Activated CD4-positive, alpha-beta T cell treated with anti-CD3 and anti-CD28 coated beads for 36 hours (primary cell): ENCODE measurements around the gene CERS1. TPM values are rescaled to one million over a fixed set of nuclear protein-coding genes. Genes with fewer than 3 reads are reported as not detected.

ENCODE experiments used
- ATAC-seq: fragments of 200-7000 bp; cut with Tn5 transposase; one replicate; pipeline ENCODE4 v1.10.0; 2021; ENCODE audit warnings: mild to moderate bottlenecking, moderate library complexity
- CTCF ChIA-PET: fragments of 350-600 bp; sonication (Branson Sonifier 250); formaldehyde crosslinking; loops from one replicate; lab custom pipeline; 2021; ENCODE audit warnings: antibody characterized with exemption; lab: Charles Lee
- POLR2A ChIA-PET: fragments of 350-600 bp; sonication (Branson Sonifier 250); formaldehyde crosslinking; loops from one replicate; lab custom pipeline; 2021; ENCODE audit warnings: antibody characterized with exemption, inconsistent platforms; lab: Charles Lee
- DNase-seq: peaks from one replicate; pipeline ENCODE4 v3.0.0-alpha.2; 2020
- H3K27ac Mint-ChIP-seq: one replicate; pipeline ENCODE4 v1.8.0; 2021; ENCODE audit warnings: mixed read lengths
- H3K27me3 Mint-ChIP-seq: one replicate; pipeline ENCODE4 v1.8.0; 2021; ENCODE audit warnings: mixed read lengths
- H3K36me3 Mint-ChIP-seq: one replicate; pipeline ENCODE4 v1.8.0; 2021; ENCODE audit warnings: low read depth, mixed read lengths
- H3K4me1 Mint-ChIP-seq: one replicate; pipeline ENCODE4 v1.8.0; 2021; ENCODE audit warnings: mixed read lengths
- H3K4me3 Mint-ChIP-seq: one replicate; pipeline ENCODE4 v1.8.0; 2021; ENCODE audit warnings: mild to moderate bottlenecking, moderate library complexity, mixed read lengths
- H3K9me3 Mint-ChIP-seq: one replicate; pipeline ENCODE4 v1.8.0; 2021; ENCODE audit warnings: low read depth, mixed read lengths
- intact Hi-C, 2 experiments: fragments of 100-400 bp; cut with DNase I in 1 of 2; cut with micrococcal nuclease in 1 of 2; formaldehyde crosslinking; loops; one replicate each; pipeline versions ENCODE4 v1.14.2 to v1.15.1; 2022 to 2024; cut with DNase I, micrococcal nuclease
- total RNA-seq, 2 experiments: library from RNA; stranded (reverse); gene quantifications; one replicate each; pipeline ENCODE4 v1.2.3, GENCODE V29; 2021

CERS1 gene
- total RNA-seq, 2 experiments from 2014 or later, result 0.11 to 0.16 TPM

GRCh38 chr19:18850471-18851375 lies 45.2 kb downstream of the CERS1 start:
- H3K36me3 Mint-ChIP-seq, result peaks cover 62% of the 10 kb centered on the region
- H3K27me3 Mint-ChIP-seq, result no peaks in the 10 kb centered on the region
- ATAC-seq (no peak), DNase-seq (no peak)
- H3K9me3 Mint-ChIP-seq, result no peaks in the 10 kb centered on the region
- H3K4me1 Mint-ChIP-seq, result peaks cover 30% of the 10 kb centered on the region
- POLR2A ChIA-PET, result no interaction called here
- CTCF ChIA-PET, result interaction anchor here (0.5 to 1.1 kb wide), 3 partner anchors 255 to 390 kb away, joined by 3 read pairs; no protein-coding TSS in a partner anchor
- no peak overlapping the region for H3K4me3 Mint-ChIP-seq
- intact Hi-C loops, result no loop called here
- peak overlapping the region; percentile 69 for H3K27ac Mint-ChIP-seq

- CTCF ChIA-PET, result interaction anchor here (1.1 kb wide), 1 partner anchor 255 kb away, joined by 3 read pairs; no protein-coding TSS in a partner anchor
- ATAC-seq, result no peak
- H3K4me3 Mint-ChIP-seq, result peak overlapping the region; percentile 48
Measured at GRCh38 chr19:18849838-18850400, 46.0 kb downstream of the CERS1 start.

GRCh38 chr19:18848878-18849661 lies 46.9 kb downstream of the CERS1 start:
- peak; percentile 17 for ATAC-seq
- Mint-ChIP-seq H3K27ac (peak overlapping the region; percentile 69), H3K9me3 (no peaks in the 10 kb centered on the region), H3K4me3 (peak overlapping the region; percentile 48), H3K36me3 (peaks cover 51% of the 10 kb centered on the region), H3K4me1 (peaks cover 45% of the 10 kb centered on the region), H3K27me3 (no peaks in the 10 kb centered on the region)
- POLR2A ChIA-PET, result no interaction called here
- DNase-seq, result peak; percentile 49
- CTCF ChIA-PET, result interaction anchor here (0.8 to 2.4 kb wide), 6 partner anchors 8 to 21 kb away, joined by 3 to 47 read pairs (median 3); partner anchors contain the start of gene UPF1
- intact Hi-C loops, result loop anchor here in 1 of 2 experiments (5.0 to 10.0 kb wide), 2 partner anchors 257 to 374 kb away; no protein-coding TSS in a partner anchor

More at GRCh38 chr19:18849838-18850400, 46.0 kb downstream of the CERS1 start:
- Mint-ChIP-seq H3K4me1 (peaks cover 36% of the 10 kb centered on the region), H3K27me3 (no peaks in the 10 kb centered on the region), H3K9me3 (no peaks in the 10 kb centered on the region), H3K27ac (peak overlapping the region; percentile 69), H3K36me3 (peaks cover 59% of the 10 kb centered on the region)
- DNase-seq, result no peak
- intact Hi-C loops, result loop anchor here in 1 of 2 experiments (5.0 to 10.0 kb wide), 2 partner anchors 258 to 375 kb away; no protein-coding TSS in a partner anchor
- POLR2A ChIA-PET, result no interaction called here

GRCh38 chr19:18847549-18848463 lies 48.2 kb downstream of the CERS1 start:
- Mint-ChIP-seq H3K9me3 (no peaks in the 10 kb centered on the region), H3K4me1 (peaks cover 57% of the 10 kb centered on the region), H3K27ac (no peak overlapping the region), H3K36me3 (peaks cover 50% of the 10 kb centered on the region), H3K27me3 (no peaks in the 10 kb centered on the region), H3K4me3 (no peak overlapping the region)
- no peak for ATAC-seq
- CTCF ChIA-PET, result interaction anchor here (0.7 to 2.6 kb wide), 24 partner anchors 9 to 443 kb away, joined by 3 to 47 read pairs (median 4); partner anchors contain the start of genes COPE, DDX49, REX1BD and UBA52
- no peak for DNase-seq
- POLR2A ChIA-PET, result interaction anchor here (1.0 to 1.4 kb wide), 2 partner anchors 9 to 327 kb away, joined by 4 read pairs; no protein-coding TSS in a partner anchor
- intact Hi-C loops, result loop anchor here (1.0 to 10.0 kb wide), 5 partner anchors 77 to 397 kb away; no protein-coding TSS in a partner anchor

GRCh38 chr19:18846862-18847548 lies 49.0 kb downstream of the CERS1 start:
- H3K4me3 Mint-ChIP-seq, result no peak overlapping the region

GRCh38 chr19:18845961-18846360 lies 50.0 kb downstream of the CERS1 start:
- ATAC-seq (no peak), DNase-seq (no peak)
- no peaks in the 10 kb centered on the region for H3K27me3 Mint-ChIP-seq
- CTCF ChIA-PET, result interaction anchor here (2.6 kb wide), 1 partner anchor 21 kb away, joined by 12 read pairs; no protein-coding TSS in a partner anchor
- no peaks in the 10 kb centered on the region for H3K9me3 Mint-ChIP-seq
- POLR2A ChIA-PET, result interaction anchor here (0.5 to 0.6 kb wide), 2 partner anchors 17 to 146 kb away, joined by 3 to 7 read pairs; no protein-coding TSS in a partner anchor
- H3K4me3 Mint-ChIP-seq, result no peak overlapping the region
- intact Hi-C loops, result loop anchor here (2.0 to 10.0 kb wide), 3 partner anchors 75 to 371 kb away; no protein-coding TSS in a partner anchor
- no peak overlapping the region for H3K27ac Mint-ChIP-seq
- H3K4me1 Mint-ChIP-seq, result peaks cover 72% of the 10 kb centered on the region
- peaks cover 44% of the 10 kb centered on the region for H3K36me3 Mint-ChIP-seq

More at GRCh38 chr19:18846862-18847548, 49.0 kb downstream of the CERS1 start:
- peak; percentile 84 for DNase-seq
- no peaks in the 10 kb centered on the region for H3K27me3 Mint-ChIP-seq
- H3K4me1 Mint-ChIP-seq, result peaks cover 61% of the 10 kb centered on the region
- intact Hi-C loops, result loop anchor here (1.0 to 10.0 kb wide), 5 partner anchors 76 to 396 kb away; no protein-coding TSS in a partner anchor
- H3K9me3 Mint-ChIP-seq, result no peaks in the 10 kb centered on the region
- no peak overlapping the region for H3K27ac Mint-ChIP-seq
- peak; percentile 63 for ATAC-seq
- CTCF ChIA-PET, result interaction anchor here (0.6 to 2.6 kb wide), 32 partner anchors 9 to 480 kb away, joined by 3 to 47 read pairs (median 3); partner anchors contain the start of genes COPE, DDX49, REX1BD and UBA52
- H3K36me3 Mint-ChIP-seq, result peaks cover 50% of the 10 kb centered on the region
- POLR2A ChIA-PET, result interaction anchor here (0.5 to 1.4 kb wide), 3 partner anchors 8 to 328 kb away, joined by 4 read pairs; no protein-coding TSS in a partner anchor

GRCh38 chr19:18844806-18845329 lies 51.1 kb downstream of the CERS1 start:
- Mint-ChIP-seq H3K36me3 (peaks cover 36% of the 10 kb centered on the region), H3K27ac (peak overlapping the region; percentile 24), H3K27me3 (no peaks in the 10 kb centered on the region), H3K9me3 (no peaks in the 10 kb centered on the region), H3K4me3 (no peak overlapping the region), H3K4me1 (peaks cover 78% of the 10 kb centered on the region)
- intact Hi-C loops, result loop anchor here in 1 of 2 experiments (5.0 to 10.0 kb wide), 3 partner anchors 53 to 370 kb away; partner anchors contain the start of gene COMP
- ATAC-seq, result no peak
- ChIA-PET POLR2A (no interaction called here), CTCF (interaction anchor here (0.6 to 1.8 kb wide), 4 partner anchors 10 to 394 kb away, joined by 3 to 8 read pairs (median 4); partner anchors contain the start of gene UPF1)
- no peak for DNase-seq

GRCh38 chr19:18843960-18844359 lies 52.0 kb downstream of the CERS1 start:
- peak overlapping the region; percentile 73 for H3K27ac Mint-ChIP-seq
- H3K9me3 Mint-ChIP-seq, result no peaks in the 10 kb centered on the region
- ChIA-PET POLR2A (interaction anchor here (0.6 to 1.1 kb wide), 4 partner anchors 11 to 344 kb away, joined by 3 to 6 read pairs (median 4); partner anchors contain the start of gene UPF1), CTCF (interaction anchor here (0.7 to 1.8 kb wide), 4 partner anchors 12 to 403 kb away, joined by 3 to 8 read pairs (median 4); partner anchors contain the start of gene UPF1)
- peak overlapping the region; percentile 19 for H3K4me3 Mint-ChIP-seq
- peaks cover 77% of the 10 kb centered on the region for H3K4me1 Mint-ChIP-seq
- DNase-seq (no peak), ATAC-seq (no peak)
- H3K27me3 Mint-ChIP-seq, result no peaks in the 10 kb centered on the region
- intact Hi-C loops, result loop anchor here (1.0 to 10.0 kb wide), 3 partner anchors 11 to 369 kb away; partner anchors contain the start of gene COMP (in 1 of the 2)
- peaks cover 36% of the 10 kb centered on the region for H3K36me3 Mint-ChIP-seq
